ENCODE results near the gene TMEM151A. TPM values are rescaled to one million over a fixed set of nuclear protein-coding genes. Genes with fewer than 3 reads are reported as not detected.

The TMEM151A gene
- total RNA-seq, 2 donors from 2014 or later = not detected

GRCh38 chr11:66332371-66333219 lies 40.9 kb downstream of the TMEM151A start:
- Mint-ChIP-seq H3K36me3 (no peaks in the 10 kb centered on the region), H3K9me3 (no peaks in the 10 kb centered on the region), H3K27ac (no peak overlapping the region)
- no peak for ATAC-seq
- no peak for DNase-seq (ENCODE audit: low spot score in 2 of 2)

- no peak overlapping the region for H3K27ac Mint-ChIP-seq
- H3K9me3 Mint-ChIP-seq = no peaks in the 10 kb centered on the region
- H3K36me3 Mint-ChIP-seq = no peaks in the 10 kb centered on the region
- ATAC-seq (no peak), DNase-seq (ENCODE audit: low spot score in 2 of 2) (no peak)
These were observed 41.7 kb downstream of the TMEM151A start for GRCh38 chr11:66333220-66333877.

- DNase-seq (ENCODE audit: low spot score in 2 of 2) = no peak
- Mint-ChIP-seq H3K36me3 (no peaks in the 10 kb centered on the region), H3K9me3 (no peaks in the 10 kb centered on the region), H3K27ac (no peak overlapping the region)
- no peak for ATAC-seq
These were observed 42.4 kb downstream of the TMEM151A start for GRCh38 chr11:66333896-66334604.

GRCh38 chr11:66334605-66335442 lies 43.1 kb downstream of the TMEM151A start:
- no peak overlapping the region for H3K27ac Mint-ChIP-seq

GRCh38 chr11:66335531-66336233 lies 44.0 kb downstream of the TMEM151A start:
- Mint-ChIP-seq H3K36me3 (no peaks in the 10 kb centered on the region), H3K27ac (peak overlapping the region in 1 of 2 donors; percentile 97), H3K9me3 (no peaks in the 10 kb centered on the region)
- ATAC-seq = peak; percentile 4 to 14
- DNase-seq (ENCODE audit: low spot score in 2 of 2) = no peak

More at GRCh38 chr11:66334605-66335442, 43.1 kb downstream of the TMEM151A start:
- Mint-ChIP-seq H3K9me3 (no peaks in the 10 kb centered on the region), H3K36me3 (no peaks in the 10 kb centered on the region)
- ATAC-seq = no peak
- no peak for DNase-seq (ENCODE audit: low spot score in 2 of 2)

- peak within 1 kb of the TSS; percentile 86 to 97 for H3K27ac Mint-ChIP-seq
- DNase-seq (ENCODE audit: low spot score in 2 of 2) (peak; percentile 60 to 94), ATAC-seq (peak; percentile 81 to 89)
- H3K9me3 Mint-ChIP-seq = no peaks in the 10 kb centered on the region
- H3K36me3 Mint-ChIP-seq = no peaks in the 10 kb centered on the region
These were observed 44.8 kb downstream of the TMEM151A start, which contains the start of gene RIN1 for GRCh38 chr11:66336234-66337102. TSS of gene RIN1 (minus strand) at chr11:66336434. CDS start at chr11:66336402, 32 bp downstream.

- ATAC-seq = no peak
- no peaks in the 10 kb centered on the region for H3K36me3 Mint-ChIP-seq
- DNase-seq (ENCODE audit: low spot score in 2 of 2) = no peak
- no peaks in the 10 kb centered on the region for H3K9me3 Mint-ChIP-seq
- H3K27ac Mint-ChIP-seq = peak overlapping the region in 1 of 2 donors; percentile 97
These were observed 45.6 kb downstream of the TMEM151A start for GRCh38 chr11:66337103-66337899.

GRCh38 chr11:66338276-66339161 lies 46.8 kb downstream of the TMEM151A start:
- peak overlapping the region; percentile 66 to 97 for H3K27ac Mint-ChIP-seq
- ATAC-seq (no peak), DNase-seq (ENCODE audit: low spot score in 2 of 2) (no peak)
- no peaks in the 10 kb centered on the region for H3K36me3 Mint-ChIP-seq
- no peaks in the 10 kb centered on the region for H3K9me3 Mint-ChIP-seq

GRCh38 chr11:66339162-66339675 lies 47.5 kb downstream of the TMEM151A start:
- H3K9me3 Mint-ChIP-seq = no peaks in the 10 kb centered on the region
- DNase-seq (ENCODE audit: low spot score in 2 of 2) (no peak), ATAC-seq (no peak)
- peak overlapping the region; percentile 48 to 66 for H3K27ac Mint-ChIP-seq
- peaks cover 0 to under 1% of the 10 kb centered on the region in 2 donors for H3K36me3 Mint-ChIP-seq

GRCh38 chr11:66339686-66340483 lies 48.2 kb downstream of the TMEM151A start:
- Mint-ChIP-seq H3K9me3 (no peaks in the 10 kb centered on the region), H3K36me3 (peaks cover 6 to 7% of the 10 kb centered on the region in 2 donors), H3K27ac (no peak overlapping the region)
- DNase-seq (ENCODE audit: low spot score in 2 of 2) (no peak), ATAC-seq (no peak)

GRCh38 chr11:66340596-66341501 lies 49.2 kb downstream of the TMEM151A start:
- DNase-seq (ENCODE audit: low spot score in 2 of 2) (no peak), ATAC-seq (no peak)
- H3K9me3 Mint-ChIP-seq = no peaks in the 10 kb centered on the region
- peak overlapping the region in 1 of 2 donors; percentile 22 for H3K27ac Mint-ChIP-seq
- peaks cover 8 to 9% of the 10 kb centered on the region in 2 donors for H3K36me3 Mint-ChIP-seq
